NCI-H524 treated with DMSO at 0.1 percent for 48 hours (cell line): ENCODE measurements around the gene FHL1.
"Not testable (repeated sequence)": the region's sequence is repeated elsewhere in the genome, so short reads cannot be mapped to it uniquely, and the experiment has no call there.

Source experiments
- DNase-seq: peaks from one replicate; lab custom pipeline; 2025; lab: John Stamatoyannopoulos, UW

The FHL1 gene

DNA sequence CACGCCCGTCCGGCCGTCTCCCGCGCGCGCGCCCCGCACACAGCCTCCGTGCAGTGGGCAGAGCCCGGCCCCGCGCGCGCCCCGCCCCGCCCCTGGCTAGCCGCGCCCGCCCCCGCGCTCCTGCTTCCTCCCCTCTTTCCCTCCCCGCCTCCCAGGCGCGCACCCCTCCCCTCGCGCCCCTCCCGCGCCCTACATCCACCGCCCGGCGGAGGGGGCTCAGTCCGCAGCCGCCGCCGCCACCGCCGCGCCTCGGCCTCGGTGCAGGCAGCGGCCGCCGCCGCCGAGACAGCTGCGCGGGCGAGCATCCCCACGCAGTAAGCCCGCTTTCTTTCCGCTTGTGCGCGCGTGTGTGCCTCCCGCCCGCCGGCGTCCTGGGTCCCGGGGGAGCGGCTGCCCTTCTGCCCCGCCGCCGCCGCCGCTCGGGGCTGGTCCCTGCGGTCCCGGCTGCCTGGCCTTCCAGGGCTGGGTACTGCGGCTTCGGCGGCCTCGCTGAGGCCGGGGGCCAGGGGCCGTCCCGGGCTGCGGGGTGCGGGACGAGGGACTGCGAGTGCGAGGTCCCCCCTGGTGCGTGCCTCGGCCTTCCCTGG lies at the start of gene FHL1:
Gene FHL1 (plus strand): TSS at position 219 of the 587 bp plus-strand sequence.
- DNase-seq, result no peak

GRCh38 chrX:136097871-136098805 lies 49.2 kb upstream of the FHL1 start:
- no peak for DNase-seq

- DNase-seq, result no peak
Observed at GRCh38 chrX:136104936-136105335, 42.4 kb upstream of the FHL1 start.

DNA sequence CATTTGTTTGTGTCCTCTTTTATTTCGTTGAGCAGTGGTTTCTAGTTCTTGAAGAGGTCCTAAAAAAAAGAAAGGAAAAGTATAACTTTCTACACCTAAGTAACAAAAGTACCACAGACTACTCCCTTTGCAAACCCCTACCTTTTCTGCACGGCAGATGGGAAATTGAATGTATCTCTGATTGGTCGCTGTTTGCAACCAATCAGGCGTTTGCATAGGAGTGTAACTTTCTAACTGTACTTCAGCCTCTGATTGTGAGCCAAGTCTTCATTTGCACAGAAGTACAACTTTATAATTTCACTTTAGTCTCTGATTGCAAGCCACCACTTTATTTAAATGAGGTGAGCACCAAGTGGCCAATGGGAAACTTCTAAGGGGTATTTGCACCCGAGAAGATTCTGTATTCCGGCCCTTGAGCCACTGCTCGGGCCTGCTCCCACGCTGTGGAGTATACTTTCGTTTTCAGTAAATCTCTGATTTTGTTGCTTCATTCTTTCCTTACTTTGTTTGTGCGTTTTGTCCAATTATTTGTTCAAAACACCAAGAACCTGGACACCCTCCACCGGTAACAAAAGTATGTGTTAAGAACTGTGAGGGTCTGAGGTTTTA lies 40.3 kb upstream of the FHL1 start:
- no peak for DNase-seq

DNA sequence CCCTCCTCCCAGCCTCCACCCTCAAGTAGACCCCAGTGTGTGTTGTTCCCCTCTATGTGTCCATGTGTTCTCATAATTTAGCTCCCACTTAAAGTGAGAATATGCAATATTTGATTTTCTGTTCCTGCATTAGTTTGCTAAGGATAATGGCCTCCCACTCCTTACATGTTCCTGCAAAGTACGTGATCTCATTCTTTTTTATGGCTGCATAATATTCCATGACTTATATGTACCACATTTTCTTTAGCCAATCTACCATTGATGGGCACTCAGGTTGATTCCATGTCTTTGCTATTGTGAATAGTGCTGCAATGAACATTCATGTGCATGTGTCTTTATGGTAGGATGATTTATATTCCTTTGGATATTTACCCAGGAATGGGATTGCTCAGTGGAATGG lies 38.4 kb upstream of the FHL1 start:
- DNase-seq, result not testable (repeated sequence)

DNA sequence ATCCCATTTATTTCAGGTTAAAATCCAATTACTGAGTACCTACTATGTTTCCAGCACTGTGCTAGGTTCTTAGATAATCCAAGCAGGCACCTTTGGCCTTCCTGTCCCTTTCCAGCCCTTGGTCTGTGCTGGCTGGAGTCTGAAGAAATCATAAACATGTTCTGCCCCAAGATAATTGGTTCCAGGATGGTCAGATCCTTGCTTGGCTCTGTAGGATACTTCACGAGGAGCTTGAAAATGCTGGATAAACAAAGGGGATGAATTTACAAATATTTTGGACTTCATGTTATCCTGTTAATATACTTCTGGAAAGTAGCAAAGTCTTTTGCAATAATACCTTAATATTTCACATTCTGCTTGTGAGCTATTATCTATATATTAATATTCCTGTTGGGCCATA lies 35.0 kb upstream of the FHL1 start:
- no peak for DNase-seq

DNA sequence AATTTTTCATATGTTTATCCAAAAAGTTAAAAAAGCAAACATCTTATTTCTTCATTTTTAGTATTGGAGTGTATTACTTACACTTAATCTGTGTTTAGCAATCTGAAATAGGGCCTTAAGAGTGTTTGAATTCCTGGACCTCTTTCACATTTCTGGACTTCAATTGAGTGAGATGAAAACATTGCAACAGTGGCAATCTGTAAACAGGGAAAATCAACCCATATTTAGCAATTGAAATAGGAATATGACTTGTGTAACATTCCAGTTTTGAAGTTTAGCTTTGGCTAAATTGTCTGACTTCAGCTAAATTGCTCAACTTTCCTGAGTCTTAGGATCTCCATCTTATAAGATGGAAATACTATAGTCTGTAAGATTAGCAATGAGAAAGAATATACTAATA lies 34.6 kb upstream of the FHL1 start:
- no peak for DNase-seq

- DNase-seq, result no peak
Observed at GRCh38 chrX:136115126-136115903, 32.0 kb upstream of the FHL1 start.

DNA sequence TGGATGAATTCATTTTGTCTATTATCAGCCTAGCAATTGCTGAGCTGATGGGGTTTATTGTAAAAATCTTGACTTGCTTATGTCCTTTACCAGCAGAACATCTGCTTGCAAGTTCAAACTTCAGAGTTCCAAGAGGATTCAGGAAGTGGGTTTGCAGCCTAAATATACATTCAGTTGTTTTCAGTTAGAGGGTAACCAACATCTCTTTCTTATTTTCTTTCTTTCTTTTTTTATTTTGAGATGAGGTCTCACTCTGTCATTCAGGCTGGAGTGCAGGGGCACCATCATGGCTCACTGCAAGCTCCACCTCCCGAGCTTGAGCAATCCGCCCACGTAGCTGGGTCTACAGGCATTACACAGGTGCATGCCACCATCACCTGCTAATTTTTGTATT lies 31.4 kb upstream of the FHL1 start:
- DNase-seq, result no peak

GRCh38 chrX:136121788-136122187 lies 25.5 kb upstream of the FHL1 start:
- DNase-seq, result no peak

DNA sequence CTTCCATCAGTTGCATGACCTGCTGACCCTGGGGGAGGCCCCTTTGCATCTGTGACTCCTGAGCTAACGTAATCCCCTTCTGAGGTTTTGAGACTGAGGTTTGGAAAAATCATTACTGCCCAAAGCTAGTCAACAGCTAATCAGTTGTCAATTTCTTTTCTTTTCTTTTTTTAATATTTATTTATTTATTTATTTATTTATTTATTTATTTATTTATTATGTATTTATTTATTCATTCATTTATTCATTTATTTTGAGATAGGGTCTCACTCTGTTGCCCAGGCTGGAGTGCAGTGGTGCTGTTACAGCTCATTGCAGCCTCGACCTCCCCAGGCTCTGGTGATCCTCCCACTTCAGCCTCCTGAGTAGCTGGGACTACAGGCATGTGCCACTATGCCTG lies 25.1 kb upstream of the FHL1 start:
- no peak for DNase-seq

DNA sequence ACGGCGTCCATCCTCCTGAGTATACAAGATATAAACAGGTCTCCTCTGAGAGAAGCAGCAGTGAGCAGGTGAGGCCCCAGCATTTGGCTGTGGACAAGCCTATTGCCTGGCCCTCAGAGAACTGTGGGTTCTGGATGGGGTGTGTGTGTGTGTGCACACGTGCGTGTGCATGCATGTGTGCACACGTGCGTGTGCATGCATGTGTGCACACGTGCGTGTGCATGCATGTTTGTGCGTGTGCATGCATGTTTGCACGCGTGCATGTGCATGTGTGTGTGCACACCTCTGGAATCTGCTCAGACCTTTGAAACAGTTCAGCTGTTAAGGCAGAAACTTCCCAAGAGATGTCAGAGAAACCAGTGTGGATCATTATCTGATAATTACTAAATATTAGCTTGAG lies 22.2 kb upstream of the FHL1 start:
- DNase-seq, result no peak

DNA sequence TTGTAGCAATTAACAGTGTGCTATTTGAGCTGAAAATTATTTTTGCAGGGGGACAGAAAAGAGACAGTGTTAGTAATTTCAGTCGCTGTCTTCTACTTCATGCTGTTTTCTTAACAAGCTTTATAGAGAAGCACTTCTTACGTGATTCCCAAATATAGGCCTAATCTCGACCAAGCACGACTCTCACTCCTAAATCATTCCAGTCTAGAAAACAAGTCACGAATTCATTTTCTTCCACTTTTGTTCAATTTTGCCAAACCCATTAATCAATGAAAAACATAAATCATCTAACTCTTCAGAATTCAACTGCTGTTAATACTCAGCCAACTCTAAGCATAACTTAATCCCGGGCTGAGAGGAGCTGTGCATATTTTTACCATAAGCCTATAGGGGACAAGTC lies 21.0 kb upstream of the FHL1 start:
- DNase-seq, result no peak

GRCh38 chrX:136126872-136127406 lies 20.4 kb upstream of the FHL1 start:
- DNase-seq, result no peak

DNA sequence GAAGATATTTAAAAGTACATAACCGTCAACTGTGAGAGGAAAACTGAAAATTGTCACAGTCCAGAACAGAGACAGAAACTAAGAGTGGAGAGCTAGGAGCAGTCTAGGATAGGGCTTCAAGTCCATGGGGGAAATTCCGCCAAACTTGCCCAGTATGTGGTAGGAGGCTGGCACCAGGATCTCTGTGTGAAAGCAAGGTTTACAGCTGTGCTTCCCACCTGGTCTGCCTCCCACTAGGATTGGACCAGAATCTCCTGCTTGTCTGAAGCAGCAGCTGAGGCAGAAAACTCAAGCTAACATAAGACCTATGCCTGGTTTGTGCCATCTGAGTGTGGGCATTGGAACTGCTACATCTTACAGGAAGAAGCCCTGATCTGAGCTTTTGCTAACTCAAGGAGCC lies 18.6 kb upstream of the FHL1 start:
- no peak for DNase-seq

GRCh38 chrX:136130931-136131833 lies 16.2 kb upstream of the FHL1 start:
- no peak for DNase-seq

DNA sequence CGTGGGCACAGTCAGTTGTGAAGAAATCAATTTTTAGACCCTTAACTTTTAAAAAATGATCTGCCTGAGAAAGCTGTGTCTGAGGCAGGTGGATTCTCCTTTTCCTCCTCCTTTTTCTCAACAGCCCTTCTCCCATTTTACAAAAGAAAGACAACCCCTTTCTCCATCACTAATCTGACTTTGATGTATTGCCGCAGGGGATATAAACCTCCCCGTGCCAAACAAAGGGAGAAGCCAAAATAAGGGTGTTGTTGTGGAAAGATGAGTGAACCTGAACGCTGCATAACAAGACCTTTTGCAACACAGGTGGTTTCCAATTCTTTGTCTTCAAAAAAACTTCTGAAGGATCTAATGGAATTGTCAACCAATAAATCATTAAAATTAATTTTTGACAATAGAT lies 8.4 kb upstream of the FHL1 start:
- DNase-seq, result no peak

GRCh38 chrX:136141569-136141968 lies 5.8 kb upstream of the FHL1 start:
- no peak for DNase-seq

DNA sequence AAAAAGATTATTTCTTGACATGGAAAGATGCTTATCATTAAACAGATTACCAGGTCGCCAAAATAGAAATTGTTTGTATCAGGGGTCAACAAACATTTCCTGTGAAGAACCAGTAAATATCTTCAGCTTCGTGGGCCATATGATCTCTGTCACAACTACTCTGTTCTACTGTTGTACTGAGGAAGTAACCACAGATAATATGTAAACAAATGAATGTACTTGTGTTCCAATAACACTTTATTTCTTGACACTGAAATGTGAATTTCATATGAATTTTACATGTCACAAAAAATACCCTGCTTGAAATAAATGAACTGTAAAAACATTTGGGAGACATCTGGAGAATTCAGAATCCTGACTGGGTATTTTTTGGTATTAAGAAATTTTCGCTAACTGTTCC lies 4.7 kb upstream of the FHL1 start:
- no peak for DNase-seq

DNA sequence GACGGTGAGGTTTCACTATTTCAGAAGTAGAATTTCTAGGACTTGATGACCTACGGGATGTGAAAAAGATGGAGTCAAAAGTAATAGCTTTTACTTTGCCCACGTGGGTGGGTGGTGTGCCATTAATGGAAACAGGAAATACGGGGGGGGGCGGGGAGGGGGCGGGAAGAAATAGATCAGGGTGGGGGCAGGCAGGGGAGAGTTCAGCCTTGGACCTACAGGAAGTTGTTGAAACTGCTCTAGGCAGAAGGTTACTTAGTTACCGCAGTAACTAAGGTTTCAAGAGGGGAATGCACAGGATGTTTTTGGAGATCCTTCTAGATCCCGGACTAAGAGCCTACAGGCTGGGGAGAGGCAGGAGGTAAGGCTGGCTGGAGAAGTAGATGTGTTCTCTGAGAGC lies 3.6 kb upstream of the FHL1 start:
- DNase-seq, result no peak
